Measurements from ENCODE around the gene ABHD16A.
"Not testable (repeated sequence)": the region's sequence is repeated elsewhere in the genome, so short reads cannot be mapped to it uniquely, and the experiment has no call there.

Gene ABHD16A

DNA sequence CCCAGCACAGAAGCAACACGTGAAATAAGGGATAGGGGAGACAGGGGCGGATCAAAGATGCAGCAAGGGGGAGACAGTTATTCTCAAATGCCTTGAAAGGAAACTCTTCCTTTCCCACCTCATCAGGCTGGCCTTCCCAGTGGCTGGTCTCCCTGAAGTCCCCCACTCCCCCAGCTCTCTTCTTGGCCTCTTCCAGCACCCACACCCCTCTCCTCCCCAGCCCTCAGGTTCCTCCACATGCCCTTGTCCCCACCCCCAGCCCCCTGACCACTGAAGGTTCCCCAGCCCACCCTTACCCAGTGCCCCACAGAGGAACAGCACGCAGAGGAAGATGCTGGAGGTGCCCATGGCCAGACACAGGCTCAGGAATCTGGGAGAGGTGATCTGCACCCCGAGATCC, 10.3 kb upstream of the ABHD16A start:
- peak overlapping the region; percentile 92 for H3K18ac ChIP-seq (ENCODE audit: low read length)
- WGBS (ENCODE audit: extremely low coverage, insufficient coverage, low lambda C conversion rate): no CpG with 5 or more reads among the region's 4 CpGs
- H3K79me1 ChIP-seq (ENCODE audit: low read length): no peaks in the 10 kb centered on the region
- H3K23ac ChIP-seq (ENCODE audit: low read length): no peak overlapping the region
- no peak overlapping the region for H3K4me3 ChIP-seq (ENCODE audit: low read length)
- H3K56ac ChIP-seq (ENCODE audit: low read length): peak overlapping the region; percentile 93
- H3K9ac ChIP-seq (ENCODE audit: low read length): peak overlapping the region; percentile 62
- H2BK5ac ChIP-seq (ENCODE audit: low read length): peak overlapping the region; percentile 96
- peak overlapping the region; percentile 81 for H3K4ac ChIP-seq (ENCODE audit: low read depth, low read length)
- peak overlapping the region; percentile 79 for H4K8ac ChIP-seq (ENCODE audit: low read depth, low read length)
- H2BK120ac ChIP-seq (ENCODE audit: low read depth, low read length): peak overlapping the region; percentile 73
- H3K4me2 ChIP-seq (ENCODE audit: low read length): no peak overlapping the region
- H3K79me2 ChIP-seq (ENCODE audit: control insufficient read depth, insufficient read depth, low read length): no peaks in the 10 kb centered on the region
- H2BK15ac ChIP-seq (replicated peaks; ENCODE audit: low read depth): peak overlapping the region; percentile 37
- H3K36me3 ChIP-seq (ENCODE audit: control insufficient read depth, insufficient read depth, low read length): no peaks in the 10 kb centered on the region
- no peak overlapping the region for H4K5ac ChIP-seq (ENCODE audit: low read length)
- DNase-seq: no peak
- peak overlapping the region; percentile 51 for H2AK5ac ChIP-seq (ENCODE audit: low read length)
- peaks cover 21% of the 10 kb centered on the region for H3K4me1 ChIP-seq (ENCODE audit: control insufficient read depth, low read depth, low read length)
- H3K27ac ChIP-seq (ENCODE audit: low read depth, low read length): peak overlapping the region; percentile 69
- no peaks in the 10 kb centered on the region for H3K27me3 ChIP-seq (ENCODE audit: insufficient read depth, low read length, poor library complexity)

DNA sequence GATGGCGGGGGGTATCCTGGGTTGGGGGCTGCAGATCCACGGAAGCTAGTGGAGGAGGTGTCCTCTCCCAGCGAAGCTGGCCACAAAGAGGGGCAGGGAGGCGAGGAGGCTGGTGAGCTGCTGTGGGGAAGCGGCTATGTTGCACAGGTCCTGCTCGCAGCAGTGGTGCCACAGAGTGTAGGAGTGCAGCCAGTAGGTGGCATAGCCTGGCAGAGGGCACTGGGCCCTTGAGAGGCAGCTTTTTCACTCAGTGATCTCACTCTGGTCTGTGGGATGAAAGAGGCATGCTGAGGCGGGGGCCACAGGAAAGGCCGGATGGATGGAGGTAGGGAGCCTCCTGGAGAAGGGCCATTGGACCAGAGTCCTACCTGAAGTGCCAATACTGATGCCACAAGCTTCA, 9.2 kb upstream of the ABHD16A start:
- no peak overlapping the region for H3K4me3 ChIP-seq (ENCODE audit: low read length)
- no peaks in the 10 kb centered on the region for H3K79me1 ChIP-seq (ENCODE audit: low read length)
- no CpG with 5 or more reads among the region's 8 CpGs for WGBS (ENCODE audit: extremely low coverage, insufficient coverage, low lambda C conversion rate)
- H3K18ac ChIP-seq (ENCODE audit: low read length): no peak overlapping the region
- no peak overlapping the region for H3K4ac ChIP-seq (ENCODE audit: low read depth, low read length)
- H3K27ac ChIP-seq (ENCODE audit: low read depth, low read length): no peak overlapping the region
- H3K56ac ChIP-seq (ENCODE audit: low read length): peak overlapping the region; percentile 62
- H3K4me1 ChIP-seq (ENCODE audit: control insufficient read depth, low read depth, low read length): peaks cover 18% of the 10 kb centered on the region
- no peak overlapping the region for H4K8ac ChIP-seq (ENCODE audit: low read depth, low read length)
- H2AK5ac ChIP-seq (ENCODE audit: low read length): peak overlapping the region; percentile 15
- DNase-seq: no peak
- no peaks in the 10 kb centered on the region for H3K79me2 ChIP-seq (ENCODE audit: control insufficient read depth, insufficient read depth, low read length)
- H3K9ac ChIP-seq (ENCODE audit: low read length): no peak overlapping the region
- H2BK5ac ChIP-seq (ENCODE audit: low read length): no peak overlapping the region
- no peaks in the 10 kb centered on the region for H3K27me3 ChIP-seq (ENCODE audit: insufficient read depth, low read length, poor library complexity)
- no peak overlapping the region for H2BK120ac ChIP-seq (ENCODE audit: low read depth, low read length)
- no peak overlapping the region for H3K4me2 ChIP-seq (ENCODE audit: low read length)
- H3K36me3 ChIP-seq (ENCODE audit: control insufficient read depth, insufficient read depth, low read length): no peaks in the 10 kb centered on the region
- H4K5ac ChIP-seq (ENCODE audit: low read length): no peak overlapping the region
- no peak overlapping the region for H2BK15ac ChIP-seq (replicated peaks; ENCODE audit: low read depth)
- H3K23ac ChIP-seq (ENCODE audit: low read length): no peak overlapping the region

- Histone ChIP-seq H3K27me3 (ENCODE audit: insufficient read depth, low read length, poor library complexity) (no peaks in the 10 kb centered on the region), H3K9ac (ENCODE audit: low read length) (no peak overlapping the region), H3K56ac (ENCODE audit: low read length) (no peak overlapping the region), H2BK5ac (ENCODE audit: low read length) (no peak overlapping the region), H4K8ac (ENCODE audit: low read depth, low read length) (no peak overlapping the region), H3K36me3 (ENCODE audit: control insufficient read depth, insufficient read depth, low read length) (no peaks in the 10 kb centered on the region), H2AK5ac (ENCODE audit: low read length) (no peak overlapping the region), H3K79me1 (ENCODE audit: low read length) (no peaks in the 10 kb centered on the region), H3K27ac (ENCODE audit: low read depth, low read length) (no peak overlapping the region), H3K79me2 (ENCODE audit: control insufficient read depth, insufficient read depth, low read length) (no peaks in the 10 kb centered on the region), H3K4me2 (ENCODE audit: low read length) (no peak overlapping the region), H2BK120ac (ENCODE audit: low read depth, low read length) (no peak overlapping the region), H3K4ac (ENCODE audit: low read depth, low read length) (no peak overlapping the region), H3K4me1 (ENCODE audit: control insufficient read depth, low read depth, low read length) (peaks cover 18% of the 10 kb centered on the region), H2BK15ac (replicated peaks; ENCODE audit: low read depth) (no peak overlapping the region), H3K4me3 (ENCODE audit: low read length) (no peak overlapping the region), H3K23ac (ENCODE audit: low read length) (no peak overlapping the region), H3K18ac (ENCODE audit: low read length) (no peak overlapping the region), H4K5ac (ENCODE audit: low read length) (no peak overlapping the region)
- WGBS (ENCODE audit: extremely low coverage, insufficient coverage, low lambda C conversion rate): no CpG with 5 or more reads among the region's 8 CpGs
- DNase-seq: no peak
These were observed 8.1 kb upstream of the ABHD16A start for GRCh38 chr6:31711233-31711632.

GRCh38 chr6:31710523-31711219, 7.5 kb upstream of the ABHD16A start:
- no peaks in the 10 kb centered on the region for H3K79me1 ChIP-seq (ENCODE audit: low read length)
- no peak overlapping the region for H2BK15ac ChIP-seq (replicated peaks; ENCODE audit: low read depth)
- no CpG with 5 or more reads among the region's 5 CpGs for WGBS (ENCODE audit: extremely low coverage, insufficient coverage, low lambda C conversion rate)
- no peak overlapping the region for H3K27ac ChIP-seq (ENCODE audit: low read depth, low read length)
- no peak overlapping the region for H3K4me2 ChIP-seq (ENCODE audit: low read length)
- peak overlapping the region; percentile 13 for H3K9ac ChIP-seq (ENCODE audit: low read length)
- no peak overlapping the region for H2BK5ac ChIP-seq (ENCODE audit: low read length)
- peak overlapping the region; percentile 54 for H3K56ac ChIP-seq (ENCODE audit: low read length)
- no peak overlapping the region for H2BK120ac ChIP-seq (ENCODE audit: low read depth, low read length)
- H2AK5ac ChIP-seq (ENCODE audit: low read length): peak overlapping the region; percentile 43
- H3K4ac ChIP-seq (ENCODE audit: low read depth, low read length): no peak overlapping the region
- no peaks in the 10 kb centered on the region for H3K36me3 ChIP-seq (ENCODE audit: control insufficient read depth, insufficient read depth, low read length)
- H3K27me3 ChIP-seq (ENCODE audit: insufficient read depth, low read length, poor library complexity): no peaks in the 10 kb centered on the region
- H3K4me3 ChIP-seq (ENCODE audit: low read length): no peak overlapping the region
- H4K5ac ChIP-seq (ENCODE audit: low read length): no peak overlapping the region
- peaks cover 18% of the 10 kb centered on the region for H3K4me1 ChIP-seq (ENCODE audit: control insufficient read depth, low read depth, low read length)
- H3K79me2 ChIP-seq (ENCODE audit: control insufficient read depth, insufficient read depth, low read length): no peaks in the 10 kb centered on the region
- no peak overlapping the region for H4K8ac ChIP-seq (ENCODE audit: low read depth, low read length)
- DNase-seq: peak; percentile 45
- no peak overlapping the region for H3K18ac ChIP-seq (ENCODE audit: low read length)
- H3K23ac ChIP-seq (ENCODE audit: low read length): no peak overlapping the region

DNA sequence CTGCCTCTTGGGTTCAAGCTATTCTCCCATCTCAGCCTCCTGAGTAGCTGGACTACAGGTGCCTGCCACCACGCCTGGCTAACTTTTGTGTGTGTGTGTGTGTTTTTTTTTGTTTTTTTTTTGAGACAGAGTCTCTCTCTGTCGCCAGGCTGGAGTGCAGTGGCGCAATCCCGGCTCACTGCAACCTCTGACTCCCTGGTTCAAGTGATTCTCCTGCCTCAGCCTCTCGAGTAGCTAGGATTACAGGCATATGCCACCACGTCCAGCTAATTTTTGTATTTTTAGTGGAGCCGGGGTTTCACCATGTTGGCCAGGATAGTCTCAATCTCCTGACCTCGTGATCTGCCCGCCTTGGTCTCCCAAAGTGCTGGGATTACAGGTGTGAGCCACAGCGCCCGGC, 6.0 kb upstream of the ABHD16A start:
- not testable (repeated sequence) for H3K4ac ChIP-seq (ENCODE audit: low read depth, low read length); H3K79me1 ChIP-seq (ENCODE audit: low read length); H3K9ac ChIP-seq (ENCODE audit: low read length); H4K8ac ChIP-seq (ENCODE audit: low read depth, low read length); H3K27me3 ChIP-seq (ENCODE audit: insufficient read depth, low read length, poor library complexity); H3K36me3 ChIP-seq (ENCODE audit: control insufficient read depth, insufficient read depth, low read length); H3K4me2 ChIP-seq (ENCODE audit: low read length); H2BK15ac ChIP-seq (replicated peaks; ENCODE audit: low read depth); H2BK120ac ChIP-seq (ENCODE audit: low read depth, low read length); H4K5ac ChIP-seq (ENCODE audit: low read length); H3K79me2 ChIP-seq (ENCODE audit: control insufficient read depth, insufficient read depth, low read length); H2BK5ac ChIP-seq (ENCODE audit: low read length); H2AK5ac ChIP-seq (ENCODE audit: low read length); H3K23ac ChIP-seq (ENCODE audit: low read length); DNase-seq; H3K56ac ChIP-seq (ENCODE audit: low read length); H3K4me3 ChIP-seq (ENCODE audit: low read length); H3K27ac ChIP-seq (ENCODE audit: low read depth, low read length); H3K18ac ChIP-seq (ENCODE audit: low read length)
- no CpG with 5 or more reads among the region's 11 CpGs for WGBS (ENCODE audit: extremely low coverage, insufficient coverage, low lambda C conversion rate)
- H3K4me1 ChIP-seq (ENCODE audit: control insufficient read depth, low read depth, low read length): peaks cover 12% of the 10 kb centered on the region

DNA sequence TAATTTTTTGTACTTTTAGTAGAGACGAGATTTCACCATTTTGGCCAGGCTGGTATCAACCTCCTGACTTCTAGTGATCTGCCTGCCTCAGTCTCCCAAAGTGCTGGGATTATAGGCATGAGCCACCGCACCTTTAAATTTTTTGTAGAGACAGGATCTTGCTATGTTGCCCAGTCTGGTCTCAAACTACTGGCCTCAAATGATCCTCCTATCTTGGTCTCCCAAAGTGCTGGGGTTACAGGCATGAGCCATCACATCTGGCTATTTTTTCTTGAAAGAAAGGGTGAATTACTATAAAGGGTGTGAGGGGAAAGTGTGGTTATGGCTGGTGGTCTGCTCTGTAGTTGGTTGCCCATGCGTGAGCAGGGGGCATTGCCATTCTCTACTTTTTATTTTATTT, 5.1 kb upstream of the ABHD16A start:
- no peak overlapping the region for H3K23ac ChIP-seq (ENCODE audit: low read length)
- H3K27ac ChIP-seq (ENCODE audit: low read depth, low read length): no peak overlapping the region

More for the DNA sequence above, 5.1 kb upstream of the ABHD16A start:
- Histone ChIP-seq H3K79me2 (ENCODE audit: control insufficient read depth, insufficient read depth, low read length) (no peaks in the 10 kb centered on the region), H3K9ac (ENCODE audit: low read length) (no peak overlapping the region), H3K79me1 (ENCODE audit: low read length) (no peaks in the 10 kb centered on the region), H4K5ac (ENCODE audit: low read length) (no peak overlapping the region), H3K4me3 (ENCODE audit: low read length) (no peak overlapping the region), H3K36me3 (ENCODE audit: control insufficient read depth, insufficient read depth, low read length) (no peaks in the 10 kb centered on the region), H3K56ac (ENCODE audit: low read length) (no peak overlapping the region), H3K4me1 (ENCODE audit: control insufficient read depth, low read depth, low read length) (peaks cover 6% of the 10 kb centered on the region), H2AK5ac (ENCODE audit: low read length) (no peak overlapping the region), H3K4ac (ENCODE audit: low read depth, low read length) (no peak overlapping the region), H3K27me3 (ENCODE audit: insufficient read depth, low read length, poor library complexity) (no peaks in the 10 kb centered on the region), H2BK120ac (ENCODE audit: low read depth, low read length) (no peak overlapping the region), H3K4me2 (ENCODE audit: low read length) (no peak overlapping the region), H4K8ac (ENCODE audit: low read depth, low read length) (no peak overlapping the region), H2BK5ac (ENCODE audit: low read length) (no peak overlapping the region), H2BK15ac (replicated peaks; ENCODE audit: low read depth) (no peak overlapping the region), H3K18ac (ENCODE audit: low read length) (no peak overlapping the region)
- WGBS (ENCODE audit: extremely low coverage, insufficient coverage, low lambda C conversion rate): no CpG with 5 or more reads among the region's 3 CpGs
- no peak for DNase-seq
